Stimulated activated CD4-positive, alpha-beta T cell treated with anti-CD3 and anti-CD28 coated beads, Interleukin-4, amount 100 ng/mL, for 4 hours (primary cell): ENCODE results near the gene CELF4.

Experiments used
- DNase-seq, 2 experiments: peaks; one replicate each; pipeline ENCODE4 v3.0.0-alpha.2; 2020

CELF4 gene

DNA sequence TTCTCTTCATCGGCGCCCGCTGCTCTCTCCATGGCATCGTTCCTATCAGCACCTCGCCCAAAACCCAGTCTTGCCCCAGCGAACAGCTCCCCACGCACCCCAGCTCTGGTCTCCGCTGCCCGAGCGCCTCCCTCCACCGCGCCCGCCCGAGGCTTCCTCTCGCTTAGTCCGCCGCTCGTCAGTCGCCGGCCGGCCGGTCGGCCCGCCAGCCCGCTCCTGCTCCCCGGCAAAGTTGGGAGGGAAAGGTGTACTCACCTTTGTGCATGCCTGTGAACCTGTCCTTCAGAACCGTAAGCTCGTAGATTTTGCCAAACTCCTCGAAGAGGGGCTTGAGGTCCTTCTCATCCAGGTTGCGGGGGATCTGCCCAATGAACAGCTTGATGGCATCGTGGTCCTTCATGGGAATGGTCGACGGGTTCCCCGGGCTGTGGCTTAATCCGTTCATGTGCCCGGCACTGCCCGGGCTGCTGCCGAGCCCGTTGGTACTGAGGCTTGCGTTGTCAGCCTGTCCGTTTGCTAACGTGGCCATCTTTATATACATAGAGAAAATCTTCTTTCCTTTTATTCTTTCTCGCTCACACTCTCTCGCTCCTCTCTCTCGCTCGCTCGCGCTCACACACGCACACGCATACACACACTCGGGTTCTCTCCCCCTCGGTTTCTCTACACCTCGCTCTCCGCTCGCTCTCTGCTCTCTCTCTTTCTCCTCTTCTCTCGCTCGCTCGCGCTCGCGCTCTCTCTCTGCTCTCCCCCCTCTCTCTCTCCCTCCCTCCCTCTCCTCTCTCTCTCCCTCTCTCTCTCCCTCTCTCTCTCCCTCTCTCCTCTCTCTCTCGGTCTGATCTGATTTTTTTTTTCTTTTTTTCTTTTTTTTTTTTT is at the start of gene CELF4:
TSS of gene CELF4 (minus strand) at position 698 of the 876 bp plus-strand sequence.
- no peak for DNase-seq

- DNase-seq = no peak
Measured at GRCh38 chr18:37613253-37613565, 47.6 kb upstream of the CELF4 start.

GRCh38 chr18:37612524-37613252 is 47.1 kb upstream of the CELF4 start:
- no peak for DNase-seq

GRCh38 chr18:37611614-37612279 is 46.1 kb upstream of the CELF4 start:
- no peak for DNase-seq

DNA sequence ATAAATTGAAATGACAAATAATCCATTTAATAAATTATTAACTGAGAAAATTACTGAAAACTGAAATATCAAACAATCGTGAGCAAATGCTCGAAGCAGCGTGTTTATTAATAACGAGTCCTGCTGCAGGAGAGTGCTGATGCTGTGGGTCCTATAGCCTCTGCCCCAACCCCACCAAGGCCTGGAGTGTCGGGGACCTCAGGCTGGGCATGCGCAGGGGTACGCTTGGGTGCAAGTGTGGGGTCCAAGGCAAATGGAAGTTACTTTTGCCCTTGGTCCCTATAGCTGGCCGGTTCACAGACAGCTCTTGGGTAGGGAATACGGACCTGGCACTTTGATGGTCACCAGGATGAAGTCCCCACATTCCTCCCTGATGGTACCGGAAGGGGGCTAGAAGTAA is 43.3 kb upstream of the CELF4 start:
- no peak for DNase-seq

DNA sequence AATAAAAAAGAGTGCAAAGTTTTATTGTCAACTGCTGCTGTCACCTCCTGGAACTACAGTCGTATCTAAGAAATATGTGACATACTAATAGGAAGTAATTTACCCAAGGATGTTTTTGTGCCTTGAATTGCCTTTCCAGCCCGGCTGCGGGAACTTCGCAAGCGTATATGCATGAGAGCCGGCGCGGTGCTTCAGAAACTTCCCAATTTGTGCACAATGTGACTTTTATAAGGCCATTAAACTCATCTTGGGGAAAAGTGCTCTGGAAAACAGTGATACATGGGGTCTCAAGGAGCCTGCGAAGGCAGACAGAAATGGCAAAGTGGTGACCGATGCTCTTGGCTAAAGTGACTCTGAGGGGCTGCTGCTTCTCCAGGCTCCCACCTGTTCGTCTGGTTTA is 41.7 kb upstream of the CELF4 start:
- DNase-seq = no peak

GRCh38 chr18:37604032-37604431 is 38.4 kb upstream of the CELF4 start:
- DNase-seq = no peak

DNA sequence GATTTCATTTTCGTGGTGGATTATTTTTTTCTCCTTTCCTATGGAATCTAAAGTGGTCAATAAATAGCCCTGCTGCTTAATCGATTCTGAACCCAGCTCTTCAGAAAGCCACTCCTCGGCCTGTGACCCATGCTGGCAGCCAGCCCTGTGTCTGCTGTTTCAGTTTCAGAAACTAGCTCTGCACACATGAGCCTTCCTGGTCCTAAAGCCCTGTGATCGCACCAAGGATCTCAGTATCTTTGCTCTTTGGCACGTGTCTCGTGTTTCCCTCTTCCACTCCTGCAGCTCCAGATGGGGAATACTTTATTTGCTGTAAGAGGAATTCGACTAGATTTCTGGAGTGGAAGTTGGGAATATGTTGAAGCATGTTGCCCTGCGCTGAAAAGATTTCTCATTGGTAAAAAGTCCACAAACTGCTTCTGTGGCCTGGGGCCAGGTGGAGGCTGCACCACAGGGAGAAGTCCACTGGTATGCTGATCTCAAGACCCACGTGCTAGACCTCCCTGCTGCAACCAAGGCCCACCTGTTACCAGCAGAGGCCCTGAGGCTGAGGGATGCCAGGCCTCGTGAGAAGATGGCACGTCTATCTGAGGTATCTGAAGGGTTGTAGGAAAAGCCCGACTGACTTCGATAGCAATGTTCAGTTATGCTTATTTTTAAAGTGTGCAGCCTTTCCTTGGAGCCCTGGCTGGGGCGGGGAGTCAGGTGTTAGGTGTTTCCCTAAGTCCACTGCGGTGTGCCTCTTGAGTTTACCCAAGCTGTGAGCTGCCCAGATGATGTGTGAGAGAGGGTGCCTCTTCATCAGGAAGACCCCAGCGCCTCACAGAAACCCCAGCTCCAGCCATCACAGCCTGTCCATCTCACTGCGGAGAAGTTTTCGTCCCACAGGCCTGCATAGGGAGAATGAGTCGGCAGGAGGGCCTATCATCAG is 33.6 kb upstream of the CELF4 start:
- no peak for DNase-seq

GRCh38 chr18:37598396-37598795 is 32.8 kb upstream of the CELF4 start:
- no peak for DNase-seq

DNA sequence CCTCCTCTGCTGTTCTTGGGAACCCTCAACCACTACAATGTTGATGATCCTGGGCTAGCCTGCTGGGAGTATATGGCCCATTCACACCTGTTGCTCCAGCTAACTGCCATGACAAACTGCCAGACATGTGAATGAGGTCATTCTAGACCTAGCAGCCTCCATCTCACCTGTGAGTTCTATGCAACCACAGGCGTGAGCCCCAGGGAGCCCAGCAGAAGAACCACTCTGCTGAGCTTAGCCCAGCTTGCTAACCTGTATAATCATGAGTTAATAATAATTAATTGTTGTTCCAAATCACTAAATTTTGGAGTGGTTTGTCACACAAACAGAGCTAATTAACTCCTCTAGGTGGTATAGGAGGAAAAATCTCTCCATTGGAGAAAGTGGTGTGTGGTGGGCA is 24.7 kb upstream of the CELF4 start:
- no peak for DNase-seq

GRCh38 chr18:37588289-37588688 is 22.7 kb upstream of the CELF4 start:
- DNase-seq = no peak

- DNase-seq = no peak
Measured at GRCh38 chr18:37586656-37587225, 21.1 kb upstream of the CELF4 start.

GRCh38 chr18:37584952-37585695 is 19.5 kb upstream of the CELF4 start:
- no peak for DNase-seq

DNA sequence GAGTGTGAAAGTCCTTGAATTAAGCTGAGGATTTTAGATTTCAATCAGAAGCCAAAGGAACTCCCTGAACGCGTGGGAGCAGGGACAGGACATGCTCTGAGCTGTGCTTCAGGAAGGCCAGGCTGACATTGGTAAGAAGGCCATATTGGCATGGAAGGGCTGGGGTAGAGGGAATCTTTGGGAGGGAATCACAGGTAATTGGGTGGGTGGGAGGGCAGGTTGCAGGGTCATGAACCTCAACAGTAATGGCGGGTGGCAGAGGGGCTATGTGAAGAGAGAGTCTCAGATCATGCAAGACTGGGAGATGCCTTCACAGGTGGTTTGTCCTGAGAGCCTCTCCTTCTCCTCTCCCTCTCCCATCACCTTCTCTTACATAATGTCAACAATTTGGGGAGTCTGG is 18.6 kb upstream of the CELF4 start:
- DNase-seq = no peak

GRCh38 chr18:37582261-37582660 is 16.7 kb upstream of the CELF4 start:
- DNase-seq = no peak

- no peak for DNase-seq
Measured at GRCh38 chr18:37578886-37579513, 13.4 kb upstream of the CELF4 start.

- no peak for DNase-seq
Measured at GRCh38 chr18:37578182-37578678, 12.6 kb upstream of the CELF4 start.

DNA sequence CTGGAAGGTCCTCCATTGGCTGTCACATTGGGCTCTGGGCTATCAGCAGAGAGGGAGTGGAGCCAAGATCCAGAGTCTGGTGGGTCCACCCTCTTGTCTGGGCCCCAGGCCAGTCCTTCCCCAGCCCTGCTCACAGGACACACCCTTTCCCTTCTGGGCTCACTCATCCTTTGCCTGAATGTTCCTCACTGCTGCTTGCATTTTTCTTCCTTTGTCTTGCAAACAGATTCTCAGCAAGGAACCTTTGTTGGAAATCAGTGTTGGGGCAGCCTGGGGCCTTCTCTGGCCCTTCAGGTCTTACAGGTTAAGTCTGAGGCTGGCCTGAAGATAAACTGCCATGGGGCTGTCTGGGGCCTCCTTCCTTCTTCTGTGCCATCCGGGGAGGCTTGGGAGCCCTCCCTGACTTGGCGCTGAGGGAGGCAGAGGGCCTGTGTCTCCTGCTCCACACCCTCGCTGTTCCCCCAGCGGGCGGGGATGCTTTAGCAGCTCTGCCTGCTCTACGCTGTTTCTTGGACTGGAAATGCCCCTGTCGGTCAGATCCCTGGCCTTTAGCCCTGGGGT is 11.5 kb upstream of the CELF4 start:
- no peak for DNase-seq

GRCh38 chr18:37575646-37576045 is 10.0 kb upstream of the CELF4 start:
- DNase-seq = no peak

- DNase-seq = no peak
Measured at GRCh38 chr18:37574113-37574512, 8.5 kb upstream of the CELF4 start.

GRCh38 chr18:37572736-37573135 is 7.1 kb upstream of the CELF4 start:
- no peak for DNase-seq
